Mesendoderm (in vitro differentiated cells): ENCODE results near the gene GSG1L.

Experiments used
- DNase-seq: peaks from one replicate; pipeline ENCODE4 v3.0.0; 2013
- H2AK5ac ChIP-seq: 2 replicates; pipeline ENCODE4 v1.6.1; 2013; ENCODE audit warnings: low read length, inconsistent platforms
- H2BK120ac ChIP-seq: 2 replicates; pipeline ENCODE4 v1.6.1; 2013; ENCODE audit warnings: low read depth, mild to moderate bottlenecking, low read length, moderate library complexity, mixed read lengths
- H2BK15ac ChIP-seq: replicated peaks from 2 replicates; pipeline ENCODE4 v1.6.1; 2013; ENCODE audit warnings: low read depth, mild to moderate bottlenecking, moderate library complexity
- H2BK5ac ChIP-seq: 2 replicates; pipeline ENCODE4 v1.6.1; 2013; ENCODE audit warnings: low read length, inconsistent platforms
- H3K18ac ChIP-seq: 2 replicates; pipeline ENCODE4 v1.6.1; 2013; ENCODE audit warnings: mild to moderate bottlenecking, low read length, mixed read lengths
- H3K23ac ChIP-seq: one replicate; pipeline ENCODE4 v1.6.1; 2013; ENCODE audit warnings: low read length
- H3K27ac ChIP-seq: 2 replicates; pipeline ENCODE4 v1.5.1; 2013; ENCODE audit warnings: low read depth, mild to moderate bottlenecking, inconsistent platforms, low read length, moderate library complexity
- H3K27me3 ChIP-seq: 2 replicates; pipeline ENCODE4 v1.6.1; 2013; ENCODE audit warnings: low read length, control low read depth, mild to moderate bottlenecking, inconsistent platforms; ENCODE audit not compliant: insufficient read depth, poor library complexity
- H3K36me3 ChIP-seq: 2 replicates; pipeline ENCODE4 v1.6.1; 2013; ENCODE audit warnings: low read length, inconsistent platforms; ENCODE audit not compliant: control insufficient read depth, insufficient read depth
- H3K4ac ChIP-seq: one replicate; pipeline ENCODE4 v1.6.1; 2013; ENCODE audit warnings: low read depth, mild to moderate bottlenecking, low read length, moderate library complexity
- H3K4me1 ChIP-seq: 2 replicates; pipeline ENCODE4 v1.6.1; 2013; ENCODE audit warnings: low read depth, low read length, inconsistent platforms; ENCODE audit not compliant: control insufficient read depth
- H3K4me2 ChIP-seq: 2 replicates; pipeline ENCODE4 v1.6.1; 2013; ENCODE audit warnings: low read length
- H3K4me3 ChIP-seq: 2 replicates; pipeline ENCODE4 v1.5.1; 2013; ENCODE audit warnings: mild to moderate bottlenecking, low read length
- H3K56ac ChIP-seq: one replicate; pipeline ENCODE4 v1.6.1; 2013; ENCODE audit warnings: low read length
- H3K79me1 ChIP-seq: 2 replicates; pipeline ENCODE4 v1.6.1; 2013; ENCODE audit warnings: low read length, inconsistent platforms
- H3K79me2 ChIP-seq: 2 replicates; pipeline ENCODE4 v1.6.1; 2013; ENCODE audit warnings: mild to moderate bottlenecking, low read length; ENCODE audit not compliant: control insufficient read depth, insufficient read depth
- H3K9ac ChIP-seq: 2 replicates; pipeline ENCODE4 v1.6.1; 2013; ENCODE audit warnings: low read length, inconsistent platforms
- H4K5ac ChIP-seq: one replicate; pipeline ENCODE4 v1.6.1; 2013; ENCODE audit warnings: low read length
- H4K8ac ChIP-seq: one replicate; pipeline ENCODE4 v1.6.1; 2013; ENCODE audit warnings: low read depth, mild to moderate bottlenecking, control low read depth, low read length, moderate library complexity
- WGBS: extraction: QIAGEN DNeasy Blood & Tissue Kit; methylation state at CpG from one replicate; pipeline ENCODE4 v1.1.7; 2013; ENCODE audit warnings: low lambda C conversion rate, missing lambda C conversion rate; ENCODE audit not compliant: insufficient coverage; ENCODE audit errors: extremely low coverage; 5-methylcytosine and 5-hydroxymethylcytosine counted together

The GSG1L gene

GRCh38 chr16:28103516-28104170 is 40.1 kb upstream of the GSG1L start:
- Histone ChIP-seq H3K4me3 (no peak overlapping the region), H3K4me1 (no peaks in the 10 kb centered on the region), H3K23ac (no peak overlapping the region), H3K4ac (no peak overlapping the region), H3K4me2 (no peak overlapping the region), H2BK5ac (no peak overlapping the region), H3K79me2 (no peaks in the 10 kb centered on the region), H2BK15ac (no peak overlapping the region), H3K79me1 (no peaks in the 10 kb centered on the region), H4K8ac (no peak overlapping the region), H3K27me3 (no peaks in the 10 kb centered on the region), H3K9ac (no peak overlapping the region), H3K18ac (no peak overlapping the region), H3K27ac (no peak overlapping the region), H2AK5ac (no peak overlapping the region), H2BK120ac (no peak overlapping the region), H3K56ac (no peak overlapping the region), H3K36me3 (peaks cover 38% of the 10 kb centered on the region), H4K5ac (no peak overlapping the region)
- WGBS, result no CpG with 5 or more reads among the region's 14 CpGs
- DNase-seq, result no peak

- H3K9ac ChIP-seq, result no peak overlapping the region
- no peaks in the 10 kb centered on the region for H3K79me1 ChIP-seq
- no peak overlapping the region for H3K27ac ChIP-seq
- DNase-seq, result no peak
- no peak overlapping the region for H2BK5ac ChIP-seq
- no peak overlapping the region for H3K23ac ChIP-seq
- H3K27me3 ChIP-seq, result no peaks in the 10 kb centered on the region
- peaks cover 28% of the 10 kb centered on the region for H3K36me3 ChIP-seq
- H3K4me3 ChIP-seq, result no peak overlapping the region
- WGBS, result no CpG with 5 or more reads among the region's 6 CpGs
- H2BK15ac ChIP-seq, result no peak overlapping the region
- H2AK5ac ChIP-seq, result no peak overlapping the region
- H2BK120ac ChIP-seq, result no peak overlapping the region
- H3K4ac ChIP-seq, result no peak overlapping the region
- H4K8ac ChIP-seq, result no peak overlapping the region
- H3K4me2 ChIP-seq, result no peak overlapping the region
- H3K18ac ChIP-seq, result no peak overlapping the region
- H3K79me2 ChIP-seq, result no peaks in the 10 kb centered on the region
- no peak overlapping the region for H3K56ac ChIP-seq
- H4K5ac ChIP-seq, result no peak overlapping the region
- no peaks in the 10 kb centered on the region for H3K4me1 ChIP-seq
These were observed 38.0 kb upstream of the GSG1L start for GRCh38 chr16:28101533-28101890.

GRCh38 chr16:28100810-28101532 is 37.5 kb upstream of the GSG1L start:
- H2AK5ac ChIP-seq, result no peak overlapping the region
- H2BK5ac ChIP-seq, result no peak overlapping the region
- H4K8ac ChIP-seq, result no peak overlapping the region
- H3K4me3 ChIP-seq, result no peak overlapping the region
- H3K9ac ChIP-seq, result no peak overlapping the region
- no peak overlapping the region for H2BK15ac ChIP-seq
- H3K4me2 ChIP-seq, result no peak overlapping the region
- no peak overlapping the region for H3K4ac ChIP-seq
- no peak overlapping the region for H3K27ac ChIP-seq
- no peaks in the 10 kb centered on the region for H3K79me2 ChIP-seq
- no peaks in the 10 kb centered on the region for H3K4me1 ChIP-seq
- no peaks in the 10 kb centered on the region for H3K79me1 ChIP-seq
- H4K5ac ChIP-seq, result no peak overlapping the region
- peaks cover 23% of the 10 kb centered on the region for H3K36me3 ChIP-seq
- H3K23ac ChIP-seq, result no peak overlapping the region
- no peak overlapping the region for H2BK120ac ChIP-seq
- no peak for DNase-seq
- WGBS, result no CpG with 5 or more reads among the region's 14 CpGs
- H3K56ac ChIP-seq, result no peak overlapping the region
- H3K27me3 ChIP-seq, result no peaks in the 10 kb centered on the region
- no peak overlapping the region for H3K18ac ChIP-seq

DNA sequence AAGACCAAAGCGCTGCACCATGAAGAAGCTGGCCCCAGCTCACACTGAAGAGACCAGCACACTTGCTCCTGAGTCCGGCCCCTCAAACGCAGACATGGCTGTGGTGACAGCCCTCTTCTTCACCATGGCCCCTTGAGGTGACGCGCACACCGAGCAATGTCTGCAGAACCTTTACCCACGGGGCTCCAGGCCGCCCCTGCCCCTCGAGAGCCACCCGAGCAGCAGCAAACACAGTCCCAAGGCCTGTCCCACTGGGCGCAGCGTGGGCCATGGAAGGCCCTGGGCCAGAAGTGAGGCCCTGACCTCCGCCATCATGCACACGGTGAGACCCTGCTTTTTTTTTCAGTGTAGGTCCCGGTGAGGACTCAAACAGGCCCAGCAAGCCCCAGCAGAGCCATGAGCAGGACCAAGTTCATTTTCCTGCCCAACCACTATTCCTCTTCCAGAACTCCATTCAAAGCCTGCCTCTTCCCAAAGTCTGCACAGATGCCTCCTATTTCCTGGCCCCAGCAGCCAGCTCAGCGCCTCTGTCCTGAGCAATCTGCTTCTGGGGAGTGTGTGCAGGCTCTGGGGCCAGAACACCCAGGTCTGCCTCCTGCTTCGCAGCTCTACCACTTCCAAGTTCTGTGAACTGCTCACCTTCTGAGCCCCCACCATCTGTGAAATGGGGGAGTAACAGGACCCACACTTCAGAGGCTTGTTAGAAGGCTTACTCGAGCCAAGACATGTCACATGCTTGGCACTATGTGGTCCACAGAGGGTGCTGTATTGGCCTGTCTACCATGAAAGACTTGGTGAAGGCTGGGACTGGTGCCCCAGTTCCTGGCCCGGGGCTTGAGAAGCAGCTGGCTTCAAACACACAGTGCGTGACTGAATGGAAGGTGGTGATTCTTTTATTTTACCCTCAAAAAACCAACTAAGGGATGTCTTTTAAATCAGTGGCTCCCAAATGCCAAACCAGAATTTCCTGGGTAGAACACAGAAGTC is 35.7 kb upstream of the GSG1L start:
- H2BK120ac ChIP-seq, result no peak overlapping the region

DNA sequence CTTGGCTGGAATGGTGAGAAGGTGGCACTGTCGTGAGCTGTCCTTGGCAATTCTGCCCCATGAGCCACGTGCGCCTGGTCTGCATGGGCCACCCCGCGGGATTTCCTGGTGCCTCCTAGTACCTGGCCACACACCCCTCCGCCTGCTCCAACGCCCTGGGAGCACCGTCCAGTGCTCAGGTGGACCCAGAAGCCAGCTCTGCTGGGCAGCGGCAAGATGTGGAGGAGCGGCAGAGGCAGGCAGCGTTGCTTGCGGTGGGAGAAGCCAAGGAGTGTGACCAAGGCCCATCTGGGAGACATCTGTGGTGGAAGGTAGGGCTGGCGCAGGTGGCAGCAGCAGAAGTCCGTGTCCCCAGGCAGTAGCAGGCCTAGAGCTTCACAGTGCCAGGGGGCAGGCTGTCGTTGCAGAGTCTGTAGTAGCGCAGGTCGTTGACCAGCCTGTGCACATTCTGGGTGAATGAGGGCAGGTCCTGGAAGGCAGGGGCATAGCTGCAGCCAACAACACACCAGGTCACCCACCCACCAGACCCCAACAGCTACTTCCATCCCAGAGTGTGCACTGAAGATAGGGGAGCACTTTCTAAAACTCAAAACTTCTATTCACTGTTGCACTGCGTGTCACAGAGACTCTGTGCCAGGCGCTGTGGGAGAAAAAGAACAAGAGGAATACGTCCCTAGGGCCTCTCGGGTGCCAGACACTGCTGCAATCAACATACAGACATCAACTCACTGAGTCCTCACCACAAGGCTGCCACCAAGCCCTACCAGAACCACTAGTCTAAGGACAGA is 34.9 kb upstream of the GSG1L start:
- no peak overlapping the region for H2BK15ac ChIP-seq
- H3K9ac ChIP-seq, result no peak overlapping the region
- no peak overlapping the region for H3K23ac ChIP-seq
- no peak overlapping the region for H2BK120ac ChIP-seq
- H3K4ac ChIP-seq, result no peak overlapping the region
- H3K18ac ChIP-seq, result no peak overlapping the region
- no peak overlapping the region for H3K56ac ChIP-seq
- H3K79me1 ChIP-seq, result no peaks in the 10 kb centered on the region
- peaks cover 2% of the 10 kb centered on the region for H3K4me1 ChIP-seq
- no peak overlapping the region for H3K4me3 ChIP-seq
- DNase-seq, result peak; percentile 29
- no CpG with 5 or more reads among the region's 21 CpGs for WGBS
- no peak overlapping the region for H3K27ac ChIP-seq
- peaks cover 12% of the 10 kb centered on the region for H3K36me3 ChIP-seq
- no peaks in the 10 kb centered on the region for H3K27me3 ChIP-seq
- H2AK5ac ChIP-seq, result no peak overlapping the region
- no peak overlapping the region for H4K5ac ChIP-seq
- H2BK5ac ChIP-seq, result no peak overlapping the region
- no peak overlapping the region for H4K8ac ChIP-seq
- no peak overlapping the region for H3K4me2 ChIP-seq
- no peaks in the 10 kb centered on the region for H3K79me2 ChIP-seq

More for the DNA sequence above, 35.7 kb upstream of the GSG1L start:
- H4K8ac ChIP-seq, result no peak overlapping the region
- no peaks in the 10 kb centered on the region for H3K79me2 ChIP-seq
- H3K4me2 ChIP-seq, result no peak overlapping the region
- no peak overlapping the region for H3K9ac ChIP-seq
- no peak overlapping the region for H3K18ac ChIP-seq
- no peak overlapping the region for H4K5ac ChIP-seq
- H3K27ac ChIP-seq, result no peak overlapping the region
- no peaks in the 10 kb centered on the region for H3K79me1 ChIP-seq
- H3K4me1 ChIP-seq, result no peaks in the 10 kb centered on the region
- H3K27me3 ChIP-seq, result no peaks in the 10 kb centered on the region
- WGBS, result no CpG with 5 or more reads among the region's 20 CpGs
- H3K36me3 ChIP-seq, result peaks cover 19% of the 10 kb centered on the region
- H3K4me3 ChIP-seq, result no peak overlapping the region
- H3K23ac ChIP-seq, result no peak overlapping the region
- H3K56ac ChIP-seq, result no peak overlapping the region
- DNase-seq, result no peak
- no peak overlapping the region for H2BK5ac ChIP-seq
- H3K4ac ChIP-seq, result no peak overlapping the region
- no peak overlapping the region for H2AK5ac ChIP-seq
- no peak overlapping the region for H2BK15ac ChIP-seq
